GM12872 (cell line): ENCODE data around the gene BBS9.

ENCODE experiments used
- TF ChIP-seq, protein P1 (sequence below): IDR thresholded peaks from 3 replicates; pipeline ENCODE4 v1.5.1; 2011; ENCODE audit warnings: low read depth, mild to moderate bottlenecking, low read length, moderate library complexity; ENCODE audit not compliant: insufficient read depth

BBS9 gene

DNA sequence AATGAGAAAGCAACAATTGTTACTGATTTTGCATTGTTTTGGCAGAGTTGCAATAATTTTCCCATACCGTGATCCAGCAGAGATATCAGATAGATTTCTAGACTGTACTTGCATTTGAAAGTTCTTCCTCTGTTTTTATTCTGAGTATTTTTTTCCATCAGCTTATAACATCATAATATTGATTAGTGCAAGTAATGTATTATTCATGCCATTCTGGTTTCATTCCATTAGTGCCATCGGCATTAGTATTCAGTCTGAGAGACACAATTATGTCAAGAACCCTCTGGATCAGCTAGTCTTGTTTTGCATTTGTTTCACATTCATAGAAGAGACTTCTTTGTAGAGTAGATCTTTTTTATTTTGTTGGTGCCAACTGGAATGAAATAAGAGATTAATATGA is 304.0 kb downstream of the BBS9 start:
- TF ChIP-seq, protein P1, sequence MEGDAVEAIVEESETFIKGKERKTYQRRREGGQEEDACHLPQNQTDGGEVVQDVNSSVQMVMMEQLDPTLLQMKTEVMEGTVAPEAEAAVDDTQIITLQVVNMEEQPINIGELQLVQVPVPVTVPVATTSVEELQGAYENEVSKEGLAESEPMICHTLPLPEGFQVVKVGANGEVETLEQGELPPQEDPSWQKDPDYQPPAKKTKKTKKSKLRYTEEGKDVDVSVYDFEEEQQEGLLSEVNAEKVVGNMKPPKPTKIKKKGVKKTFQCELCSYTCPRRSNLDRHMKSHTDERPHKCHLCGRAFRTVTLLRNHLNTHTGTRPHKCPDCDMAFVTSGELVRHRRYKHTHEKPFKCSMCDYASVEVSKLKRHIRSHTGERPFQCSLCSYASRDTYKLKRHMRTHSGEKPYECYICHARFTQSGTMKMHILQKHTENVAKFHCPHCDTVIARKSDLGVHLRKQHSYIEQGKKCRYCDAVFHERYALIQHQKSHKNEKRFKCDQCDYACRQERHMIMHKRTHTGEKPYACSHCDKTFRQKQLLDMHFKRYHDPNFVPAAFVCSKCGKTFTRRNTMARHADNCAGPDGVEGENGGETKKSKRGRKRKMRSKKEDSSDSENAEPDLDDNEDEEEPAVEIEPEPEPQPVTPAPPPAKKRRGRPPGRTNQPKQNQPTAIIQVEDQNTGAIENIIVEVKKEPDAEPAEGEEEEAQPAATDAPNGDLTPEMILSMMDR: no peak

DNA sequence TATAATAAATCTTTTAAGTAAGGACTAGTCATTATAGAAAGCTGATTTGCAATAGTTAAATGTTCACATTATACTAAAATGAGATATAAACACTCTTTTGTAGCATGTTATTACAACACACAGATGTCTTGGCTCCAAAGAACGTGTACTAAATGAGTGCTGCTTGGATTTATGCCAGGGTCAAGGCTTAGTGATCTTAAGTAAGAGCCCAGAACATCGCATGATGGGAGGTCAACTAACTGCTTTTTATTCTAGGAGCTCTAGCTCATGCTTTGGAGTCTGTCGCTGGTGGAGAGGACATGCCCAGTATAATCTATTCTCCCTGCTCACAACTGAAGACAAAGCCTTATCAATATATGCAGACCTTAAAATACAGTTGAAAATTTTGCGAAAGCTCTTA is 315.1 kb downstream of the BBS9 start:
- TF ChIP-seq, protein P1: no peak

DNA sequence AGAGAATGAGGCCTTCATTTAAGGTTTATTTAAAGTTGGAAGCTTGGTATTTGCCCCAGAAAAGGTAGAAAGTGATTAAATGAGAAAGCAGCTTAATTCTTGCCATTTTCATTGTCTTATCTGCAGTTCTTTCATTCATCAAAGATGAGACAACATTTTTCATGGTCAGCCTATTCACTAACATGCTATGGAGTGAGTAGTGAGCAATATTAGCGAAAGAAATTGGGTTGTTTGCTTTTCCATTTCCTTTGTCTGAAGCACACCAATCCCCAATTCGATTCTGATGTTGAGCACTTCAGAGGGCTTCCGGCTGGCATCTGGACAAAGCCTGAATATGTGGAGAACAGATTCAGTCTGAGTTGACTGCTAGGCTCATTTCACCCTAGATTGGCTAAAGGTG is 317.2 kb downstream of the BBS9 start:
- TF ChIP-seq, protein P1: no peak

DNA sequence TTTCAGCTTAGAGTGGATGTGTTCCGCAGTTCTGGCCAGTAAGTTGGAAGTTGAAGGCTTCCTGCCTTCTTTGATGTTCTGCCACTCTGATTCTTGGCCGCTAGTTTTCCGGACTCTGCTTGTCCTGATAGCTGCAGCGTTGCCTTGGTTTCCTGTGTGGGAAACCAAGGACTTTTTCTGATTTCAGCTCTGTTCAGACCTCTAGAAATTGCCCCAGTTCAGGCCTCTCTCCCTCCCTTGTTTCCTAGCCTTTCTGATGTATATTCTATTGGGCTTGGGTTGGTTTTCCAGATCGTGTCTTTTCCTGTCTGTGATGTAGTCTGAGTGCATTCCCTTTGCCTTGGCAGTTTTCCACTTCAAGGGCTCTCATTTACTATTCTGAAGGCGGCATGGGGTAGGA is 318.7 kb downstream of the BBS9 start:
- TF ChIP-seq, protein P1: no peak

DNA sequence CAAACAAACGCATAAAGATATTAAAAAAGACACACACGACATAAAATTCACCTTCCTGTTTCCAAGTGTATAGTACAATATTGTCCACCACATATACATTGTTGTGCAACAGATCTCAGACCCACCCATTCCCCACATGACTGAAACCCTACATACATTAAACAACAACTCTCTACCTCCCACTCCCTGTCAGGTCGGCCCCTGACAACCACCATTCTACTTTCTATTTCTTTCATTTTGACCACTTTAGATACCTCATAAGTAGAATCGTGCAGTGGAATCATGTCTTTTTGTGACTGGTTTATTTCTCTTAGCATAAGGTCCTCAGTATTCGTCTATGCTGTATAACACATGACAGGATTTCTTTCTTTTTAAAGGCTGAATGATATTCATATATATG is 320.5 kb downstream of the BBS9 start:
- TF ChIP-seq, protein P1: no peak

DNA sequence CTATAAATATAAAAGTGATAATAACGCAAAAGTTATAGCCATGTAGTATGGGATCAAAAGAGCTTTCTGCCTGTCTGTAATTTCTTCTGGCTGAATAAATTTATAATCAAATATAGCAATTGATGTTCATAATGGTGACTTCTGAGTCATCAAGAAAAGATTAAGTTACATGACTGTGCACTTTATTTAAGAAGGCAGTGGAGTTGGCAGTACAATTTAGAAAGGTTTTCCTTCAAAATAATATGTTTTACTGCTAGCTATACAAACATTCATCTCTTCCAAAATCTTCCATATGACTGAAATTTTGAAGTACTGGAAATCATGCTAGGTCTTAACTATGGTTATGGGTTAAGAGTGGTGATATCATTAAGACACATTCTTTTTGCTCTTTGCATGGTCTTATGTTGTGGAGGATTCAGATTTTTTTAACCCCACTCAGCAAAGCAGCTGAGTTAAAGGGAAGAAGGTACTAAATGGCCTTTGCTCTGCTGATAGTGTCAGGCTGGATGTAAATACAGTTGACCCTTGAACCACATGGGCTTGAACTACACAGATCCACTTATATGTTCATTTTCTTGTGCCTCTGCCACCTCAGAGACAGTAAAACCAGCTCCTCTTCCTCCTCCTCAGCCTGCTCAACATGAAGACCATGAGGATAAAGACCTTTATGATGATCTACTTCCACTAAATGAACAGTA is 323.6 kb downstream of the BBS9 start:
- TF ChIP-seq, protein P1: no peak

DNA sequence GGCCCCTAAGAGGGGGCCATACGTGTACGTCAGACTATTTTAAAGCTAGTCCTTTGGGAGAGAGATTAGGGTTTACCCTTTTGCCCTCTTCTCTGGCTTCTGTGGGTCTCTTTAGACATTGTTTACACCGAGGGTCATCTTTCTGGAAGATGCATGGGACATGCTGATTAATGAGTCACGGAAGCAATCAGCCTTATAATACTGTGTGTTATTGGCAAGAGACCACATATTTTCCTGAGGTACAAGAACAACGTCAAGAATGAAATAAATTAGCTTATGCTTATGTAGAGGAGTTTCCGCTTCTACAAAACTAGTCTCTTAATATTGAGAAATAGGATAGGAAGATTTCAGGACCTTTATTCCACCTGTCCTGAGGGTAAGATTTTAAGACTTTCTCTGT is 327.7 kb downstream of the BBS9 start:
- TF ChIP-seq, protein P1: no peak
